Measurements from ENCODE around the gene PNPLA2.

The PNPLA2 gene

DNA sequence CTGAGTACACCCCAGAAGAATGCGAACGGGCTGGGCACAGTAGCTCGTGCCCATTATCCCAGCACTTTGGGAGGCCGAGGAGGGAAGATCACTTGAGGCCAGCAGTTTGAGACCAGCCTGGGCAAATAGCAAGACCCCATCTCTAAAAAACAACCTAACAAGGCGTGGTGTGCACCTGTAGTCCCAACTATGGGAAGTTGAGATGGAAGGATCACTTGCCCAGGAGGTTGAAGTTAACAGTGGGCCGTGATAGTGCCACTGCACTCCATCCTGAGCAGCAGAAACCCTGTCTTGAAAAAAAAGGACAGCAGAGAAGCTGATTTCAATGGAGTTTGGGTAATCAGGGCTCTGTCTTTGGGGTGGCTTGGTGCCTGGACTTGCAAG is 5.7 kb upstream of the PNPLA2 start:
- TF ChIP-seq, protein P1, sequence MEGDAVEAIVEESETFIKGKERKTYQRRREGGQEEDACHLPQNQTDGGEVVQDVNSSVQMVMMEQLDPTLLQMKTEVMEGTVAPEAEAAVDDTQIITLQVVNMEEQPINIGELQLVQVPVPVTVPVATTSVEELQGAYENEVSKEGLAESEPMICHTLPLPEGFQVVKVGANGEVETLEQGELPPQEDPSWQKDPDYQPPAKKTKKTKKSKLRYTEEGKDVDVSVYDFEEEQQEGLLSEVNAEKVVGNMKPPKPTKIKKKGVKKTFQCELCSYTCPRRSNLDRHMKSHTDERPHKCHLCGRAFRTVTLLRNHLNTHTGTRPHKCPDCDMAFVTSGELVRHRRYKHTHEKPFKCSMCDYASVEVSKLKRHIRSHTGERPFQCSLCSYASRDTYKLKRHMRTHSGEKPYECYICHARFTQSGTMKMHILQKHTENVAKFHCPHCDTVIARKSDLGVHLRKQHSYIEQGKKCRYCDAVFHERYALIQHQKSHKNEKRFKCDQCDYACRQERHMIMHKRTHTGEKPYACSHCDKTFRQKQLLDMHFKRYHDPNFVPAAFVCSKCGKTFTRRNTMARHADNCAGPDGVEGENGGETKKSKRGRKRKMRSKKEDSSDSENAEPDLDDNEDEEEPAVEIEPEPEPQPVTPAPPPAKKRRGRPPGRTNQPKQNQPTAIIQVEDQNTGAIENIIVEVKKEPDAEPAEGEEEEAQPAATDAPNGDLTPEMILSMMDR (IDR thresholded peaks at IDR 0.05), result no peak
- Histone ChIP-seq H3K4me3 (ENCODE audit: low read depth, low read length) (no peak overlapping the region), H3K36me3 (ENCODE audit: control insufficient read depth, insufficient read depth, low read length) (no peaks in the 10 kb centered on the region), H2AFZ (no peak overlapping the region), H3K9me3 (ENCODE audit: control insufficient read depth, low read length) (no peaks in the 10 kb centered on the region), H3K27me3 (ENCODE audit: control insufficient read depth, insufficient read depth, low read length) (no peaks in the 10 kb centered on the region), H3K4me1 (peaks cover 4% of the 10 kb centered on the region), H3K79me2 (peaks cover 3% of the 10 kb centered on the region), H3K27ac (no peak overlapping the region), H3K4me2 (ENCODE audit: low read length) (no peak overlapping the region), H3K9ac (no peak overlapping the region)

DNA sequence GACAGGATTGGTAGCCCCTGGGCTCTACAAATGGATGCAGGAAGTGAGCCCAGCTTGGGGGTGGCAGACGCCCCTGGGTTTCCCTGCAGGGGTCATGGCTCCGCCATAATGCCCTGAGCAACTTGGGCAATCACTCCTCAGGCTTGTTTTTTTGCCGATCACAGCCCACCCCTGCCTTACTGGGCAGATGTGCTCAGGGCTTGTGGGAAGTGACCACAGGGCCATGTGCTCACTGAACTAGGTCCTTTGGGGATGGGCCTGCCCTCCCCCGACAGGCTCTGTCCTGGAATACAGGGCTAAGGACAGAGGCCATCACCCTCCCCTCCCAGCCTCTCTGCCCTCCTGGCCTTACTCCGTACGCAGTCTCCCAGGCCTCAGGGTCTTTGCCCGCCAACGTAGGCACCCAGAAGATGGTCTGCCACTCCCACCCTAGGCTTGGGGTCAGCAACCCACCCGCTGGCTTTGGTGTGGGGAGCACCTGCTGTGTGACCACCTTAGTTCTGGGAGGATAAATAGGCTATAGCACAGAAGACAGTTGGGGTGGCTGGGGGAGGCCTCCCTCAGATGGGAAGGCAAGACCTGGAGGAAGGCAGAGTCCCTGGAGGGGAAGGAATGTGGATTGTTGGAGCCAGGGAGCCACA is 5.1 kb upstream of the PNPLA2 start:
- Histone ChIP-seq H3K9ac (no peak overlapping the region), H3K27ac (no peak overlapping the region), H3K79me2 (peaks cover 3% of the 10 kb centered on the region), H3K9me3 (ENCODE audit: control insufficient read depth, low read length) (no peaks in the 10 kb centered on the region), H3K36me3 (ENCODE audit: control insufficient read depth, insufficient read depth, low read length) (no peaks in the 10 kb centered on the region), H3K27me3 (ENCODE audit: control insufficient read depth, insufficient read depth, low read length) (no peaks in the 10 kb centered on the region), H2AFZ (no peak overlapping the region), H3K4me3 (ENCODE audit: low read depth, low read length) (no peak overlapping the region), H3K4me1 (peaks cover 4% of the 10 kb centered on the region), H3K4me2 (ENCODE audit: low read length) (no peak overlapping the region)
- TF ChIP-seq, protein P1 (IDR thresholded peaks at IDR 0.05), result no peak

DNA sequence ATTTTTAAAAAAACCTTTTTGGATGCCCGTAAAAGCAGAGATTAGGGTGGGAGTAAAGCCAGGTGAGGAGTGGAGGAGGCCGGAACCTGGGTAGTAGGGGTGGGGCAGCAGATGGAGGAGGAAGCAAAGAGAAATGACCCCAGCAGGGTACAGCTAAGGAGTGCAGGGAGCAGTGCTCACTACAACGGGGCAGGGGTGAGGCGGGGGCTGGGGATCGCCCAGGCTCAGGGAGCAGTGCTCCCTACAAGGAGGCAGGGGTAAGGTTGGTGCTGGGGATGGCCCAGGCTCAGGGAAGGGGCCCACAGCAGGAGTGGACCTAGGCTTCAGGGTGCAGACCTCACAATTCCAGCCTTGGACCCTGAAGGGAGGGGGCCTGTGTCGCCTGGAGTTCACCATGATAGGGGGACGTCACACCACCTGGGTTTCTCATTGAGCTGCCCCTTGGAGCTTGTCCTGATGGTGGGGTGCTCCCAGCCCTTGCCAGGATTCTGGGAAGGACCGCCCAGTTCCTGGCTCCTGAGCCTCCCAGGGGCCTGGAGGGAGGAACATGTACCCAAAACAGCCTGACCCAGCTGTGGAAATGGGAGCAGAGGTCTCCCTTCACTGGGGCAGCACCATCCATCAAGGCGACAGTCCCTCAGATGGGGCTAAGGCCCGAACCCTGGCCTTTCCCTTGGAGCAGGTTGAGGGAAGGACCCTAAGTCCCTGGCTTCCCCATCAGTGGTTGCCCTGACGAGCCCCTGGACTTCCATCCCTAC is 2.9 kb upstream of the PNPLA2 start:
- Histone ChIP-seq H3K36me3 (ENCODE audit: control insufficient read depth, insufficient read depth, low read length) (no peaks in the 10 kb centered on the region), H2AFZ (no peak overlapping the region), H3K79me2 (peaks cover 2% of the 10 kb centered on the region), H3K4me2 (ENCODE audit: low read length) (no peak overlapping the region), H3K27ac (no peak overlapping the region), H3K4me1 (peaks cover 7% of the 10 kb centered on the region), H3K9ac (no peak overlapping the region), H3K4me3 (ENCODE audit: low read depth, low read length) (no peak overlapping the region), H3K9me3 (ENCODE audit: control insufficient read depth, low read length) (no peaks in the 10 kb centered on the region), H3K27me3 (ENCODE audit: control insufficient read depth, insufficient read depth, low read length) (no peaks in the 10 kb centered on the region)
- TF ChIP-seq, protein P1 (IDR thresholded peaks at IDR 0.05), result no peak

DNA sequence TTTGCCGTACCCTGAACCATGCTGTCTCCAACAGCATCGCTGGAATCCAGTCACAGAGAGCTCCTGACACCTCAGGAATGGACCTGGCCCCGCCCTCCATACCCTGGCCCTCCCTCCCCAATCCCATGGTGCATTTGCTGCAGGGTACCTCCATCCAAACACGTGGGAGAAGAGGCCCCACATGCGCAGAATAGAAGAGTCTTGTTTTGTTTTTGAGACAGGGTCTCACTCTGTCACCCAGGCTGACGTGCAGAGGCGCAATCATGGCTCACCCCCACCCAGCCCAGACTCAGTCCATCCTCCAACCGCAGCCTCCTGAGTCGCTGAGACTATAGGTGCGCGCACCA is 2.3 kb upstream of the PNPLA2 start:
- Histone ChIP-seq H3K4me2 (ENCODE audit: low read length) (no peak overlapping the region), H3K4me3 (ENCODE audit: low read depth, low read length) (no peak overlapping the region), H3K9me3 (ENCODE audit: control insufficient read depth, low read length) (no peaks in the 10 kb centered on the region), H3K36me3 (ENCODE audit: control insufficient read depth, insufficient read depth, low read length) (no peaks in the 10 kb centered on the region), H3K9ac (no peak overlapping the region), H3K79me2 (peaks cover 2% of the 10 kb centered on the region), H3K27ac (no peak overlapping the region), H3K4me1 (peaks cover 5% of the 10 kb centered on the region), H2AFZ (no peak overlapping the region), H3K27me3 (ENCODE audit: control insufficient read depth, insufficient read depth, low read length) (no peaks in the 10 kb centered on the region)
- TF ChIP-seq, protein P1 (IDR thresholded peaks at IDR 0.05), result no peak
